ENCODE measurements around the gene CBR4. TPM values are rescaled to one million over a fixed set of nuclear protein-coding genes. Genes with fewer than 3 reads are reported as not detected.

The CBR4 gene
- total RNA-seq, 1 donor from 2014 or later = 16.1 TPM

DNA sequence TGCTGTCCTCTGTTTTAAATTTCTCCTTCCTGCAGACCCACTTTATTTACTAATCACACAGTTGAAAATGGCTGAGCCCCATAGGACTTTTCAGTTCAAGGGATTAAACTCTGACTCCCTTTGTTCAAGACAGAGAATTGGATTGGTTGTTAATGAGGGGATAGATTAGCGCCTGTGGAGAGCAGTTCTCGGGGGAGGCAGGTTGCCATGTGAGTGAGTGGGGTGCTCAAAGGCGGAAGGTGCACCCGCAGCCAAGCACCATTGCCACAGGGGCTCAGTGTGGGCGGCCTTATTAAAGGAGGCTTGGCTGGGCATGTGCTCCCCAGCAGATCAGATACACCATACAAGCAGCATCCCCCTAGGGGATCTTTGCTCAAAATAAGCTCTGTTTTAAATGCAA, 7.9 kb upstream of the CBR4 start:
- TF ChIP-seq, protein P1, sequence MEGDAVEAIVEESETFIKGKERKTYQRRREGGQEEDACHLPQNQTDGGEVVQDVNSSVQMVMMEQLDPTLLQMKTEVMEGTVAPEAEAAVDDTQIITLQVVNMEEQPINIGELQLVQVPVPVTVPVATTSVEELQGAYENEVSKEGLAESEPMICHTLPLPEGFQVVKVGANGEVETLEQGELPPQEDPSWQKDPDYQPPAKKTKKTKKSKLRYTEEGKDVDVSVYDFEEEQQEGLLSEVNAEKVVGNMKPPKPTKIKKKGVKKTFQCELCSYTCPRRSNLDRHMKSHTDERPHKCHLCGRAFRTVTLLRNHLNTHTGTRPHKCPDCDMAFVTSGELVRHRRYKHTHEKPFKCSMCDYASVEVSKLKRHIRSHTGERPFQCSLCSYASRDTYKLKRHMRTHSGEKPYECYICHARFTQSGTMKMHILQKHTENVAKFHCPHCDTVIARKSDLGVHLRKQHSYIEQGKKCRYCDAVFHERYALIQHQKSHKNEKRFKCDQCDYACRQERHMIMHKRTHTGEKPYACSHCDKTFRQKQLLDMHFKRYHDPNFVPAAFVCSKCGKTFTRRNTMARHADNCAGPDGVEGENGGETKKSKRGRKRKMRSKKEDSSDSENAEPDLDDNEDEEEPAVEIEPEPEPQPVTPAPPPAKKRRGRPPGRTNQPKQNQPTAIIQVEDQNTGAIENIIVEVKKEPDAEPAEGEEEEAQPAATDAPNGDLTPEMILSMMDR (IDR thresholded peaks at IDR 0.05; ENCODE audit: insufficient read depth, low read length, poor library complexity, severe bottlenecking) = no peak
- Histone ChIP-seq H3K27me3 (ENCODE audit: control insufficient read depth, insufficient read depth, low read length) (no peaks in the 10 kb centered on the region), H3K4me3 (ENCODE audit: low read depth, low read length) (no peak overlapping the region), H3K36me3 (ENCODE audit: control insufficient read depth, insufficient read depth, low read length) (no peaks in the 10 kb centered on the region)
- no peak for DNase-seq (ENCODE audit: low read depth)

DNA sequence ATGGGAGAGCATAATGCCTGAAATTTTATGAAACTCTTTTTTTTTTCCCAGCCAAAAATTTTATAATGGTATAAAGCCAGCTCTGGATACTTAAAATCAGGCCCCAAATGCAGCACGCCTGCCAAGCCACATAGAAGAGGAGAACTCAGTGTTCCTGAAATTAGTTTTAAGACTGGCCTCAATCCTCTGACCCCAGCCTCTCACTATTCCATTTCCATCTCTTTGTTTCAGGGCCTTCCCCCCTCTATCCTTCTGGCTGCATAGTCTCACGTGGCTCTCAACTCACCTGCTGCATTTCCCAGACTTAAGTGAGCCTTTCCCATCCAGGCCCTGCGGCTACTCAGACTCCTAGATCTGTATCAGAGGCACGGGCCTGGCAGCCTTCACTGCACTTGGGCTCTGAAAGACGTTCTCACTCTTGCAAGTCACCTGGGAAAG, 5.2 kb upstream of the CBR4 start:
- Histone ChIP-seq H3K27me3 (ENCODE audit: control insufficient read depth, insufficient read depth, low read length) (no peaks in the 10 kb centered on the region), H3K4me3 (ENCODE audit: low read depth, low read length) (no peak overlapping the region), H3K36me3 (ENCODE audit: control insufficient read depth, insufficient read depth, low read length) (no peaks in the 10 kb centered on the region)
- DNase-seq (ENCODE audit: low read depth) = no peak
- TF ChIP-seq, protein P1 (IDR thresholded peaks at IDR 0.05; ENCODE audit: insufficient read depth, low read length, poor library complexity, severe bottlenecking) = no peak

DNA sequence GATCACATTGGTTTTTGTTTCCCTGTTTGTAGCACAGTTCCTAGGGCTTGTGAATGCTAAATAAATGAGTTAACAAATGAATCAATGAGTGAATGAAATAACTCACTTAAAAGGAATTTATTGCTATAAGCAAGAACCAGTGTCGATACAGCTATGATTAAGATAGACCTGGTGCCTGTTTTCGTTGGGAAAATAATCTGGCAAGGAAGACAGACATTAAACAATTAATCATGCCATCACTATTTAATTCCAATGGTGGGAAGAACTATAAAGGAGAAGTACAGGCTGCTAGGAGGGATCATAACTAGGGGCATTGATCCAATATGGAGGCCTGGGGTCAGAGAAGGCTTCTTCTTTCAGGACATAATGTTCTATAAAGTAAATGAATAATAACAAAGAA, 4.5 kb upstream of the CBR4 start:
- no peak for DNase-seq (ENCODE audit: low read depth)
- no peak overlapping the region for H3K4me3 ChIP-seq (ENCODE audit: low read depth, low read length)
- H3K27me3 ChIP-seq (ENCODE audit: control insufficient read depth, insufficient read depth, low read length) = no peaks in the 10 kb centered on the region
- TF ChIP-seq, protein P1 (IDR thresholded peaks at IDR 0.05; ENCODE audit: insufficient read depth, low read length, poor library complexity, severe bottlenecking) = no peak
- no peaks in the 10 kb centered on the region for H3K36me3 ChIP-seq (ENCODE audit: control insufficient read depth, insufficient read depth, low read length)

DNA sequence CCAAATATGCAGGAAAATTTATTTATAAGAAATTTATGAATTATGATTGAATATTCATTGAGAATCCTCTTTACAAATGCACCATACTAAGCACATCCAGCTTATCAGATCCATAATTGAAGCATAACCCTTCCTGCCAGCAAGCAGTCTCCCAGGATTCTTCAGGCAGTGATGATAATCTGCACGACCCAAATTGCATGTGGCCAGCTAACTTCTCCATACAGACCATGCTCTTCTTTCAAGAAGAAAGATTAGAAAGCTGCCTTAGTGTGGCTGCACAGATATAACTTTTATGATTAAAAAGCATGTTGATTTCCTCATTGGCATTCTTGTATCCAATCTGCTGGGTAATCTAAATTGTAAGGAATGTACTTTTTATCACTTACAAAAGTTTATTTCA, 3.3 kb upstream of the CBR4 start:
- H3K4me3 ChIP-seq (ENCODE audit: low read depth, low read length) = no peak overlapping the region
- no peaks in the 10 kb centered on the region for H3K27me3 ChIP-seq (ENCODE audit: control insufficient read depth, insufficient read depth, low read length)
- no peak for DNase-seq (ENCODE audit: low read depth)
- TF ChIP-seq, protein P1 (IDR thresholded peaks at IDR 0.05; ENCODE audit: insufficient read depth, low read length, poor library complexity, severe bottlenecking) = no peak
- H3K36me3 ChIP-seq (ENCODE audit: control insufficient read depth, insufficient read depth, low read length) = no peaks in the 10 kb centered on the region

DNA sequence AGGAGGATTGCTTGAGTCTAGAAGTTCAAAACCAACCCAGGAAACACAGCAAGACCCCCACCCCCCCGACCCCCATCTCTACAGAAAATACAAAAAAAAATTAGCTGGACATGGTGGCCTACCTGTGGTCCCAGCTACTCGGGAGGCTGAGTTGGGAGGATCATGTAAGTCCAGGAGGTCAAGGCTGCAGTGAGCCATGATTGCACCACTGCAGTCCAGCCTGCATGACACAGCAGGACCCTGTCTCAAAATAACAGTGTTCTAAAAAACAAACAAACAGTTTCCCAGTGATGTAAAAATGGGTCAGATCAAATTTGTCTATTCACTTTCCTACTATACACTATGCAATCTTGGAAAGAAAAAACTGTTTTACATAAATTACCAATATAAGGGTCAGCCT, 2.0 kb upstream of the CBR4 start:
- no peak overlapping the region for H3K4me3 ChIP-seq (ENCODE audit: low read depth, low read length)
- TF ChIP-seq, protein P1 (IDR thresholded peaks at IDR 0.05; ENCODE audit: insufficient read depth, low read length, poor library complexity, severe bottlenecking) = no peak

DNA sequence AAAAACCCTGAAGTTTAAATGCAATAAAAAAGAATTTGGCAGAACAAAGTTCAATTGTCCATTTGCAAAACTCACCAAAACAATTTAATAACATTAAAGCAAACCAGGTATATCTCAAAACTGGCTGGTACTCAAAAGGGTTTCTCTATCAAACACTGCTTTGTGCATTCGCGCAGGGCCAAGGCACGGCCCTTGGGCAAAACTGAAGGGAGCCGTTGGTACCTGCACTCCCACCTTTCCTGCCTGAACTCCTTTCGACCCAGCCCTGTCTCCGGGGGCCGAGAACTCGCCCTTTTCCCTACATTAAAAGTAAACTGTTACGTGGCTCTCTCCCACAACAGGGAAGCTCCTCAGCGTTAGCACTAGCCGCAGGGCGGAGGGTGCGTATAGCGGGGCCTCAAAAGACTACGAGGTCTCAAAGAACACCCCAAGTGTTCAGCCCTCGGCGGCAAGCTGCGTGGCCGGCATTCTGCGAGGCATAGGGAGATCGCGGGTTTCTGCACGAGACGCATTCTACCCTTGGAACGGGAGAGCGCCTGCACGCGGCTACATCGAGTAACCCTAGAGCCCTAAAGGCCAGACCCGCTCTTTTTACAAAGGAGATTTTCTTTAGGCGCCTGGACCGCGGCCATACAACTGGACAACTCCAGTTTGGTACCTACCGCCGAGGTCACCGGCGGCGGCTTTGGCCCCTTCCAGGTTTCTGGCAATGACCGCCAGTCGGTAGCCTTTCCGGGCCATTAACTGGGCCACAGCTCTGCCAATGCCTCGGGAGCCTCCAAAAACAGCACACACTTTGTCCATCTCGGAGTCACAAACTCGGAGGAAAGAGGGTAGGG, 550 bp downstream of the CBR4 start:
- TF ChIP-seq, protein P1 (IDR thresholded peaks at IDR 0.05; ENCODE audit: insufficient read depth, low read length, poor library complexity, severe bottlenecking) = peak; percentile 29
- DNase-seq (ENCODE audit: low read depth) = no peak
- H3K4me3 ChIP-seq (ENCODE audit: low read depth, low read length) = peak overlapping the region; percentile 73
- no peaks in the 10 kb centered on the region for H3K36me3 ChIP-seq (ENCODE audit: control insufficient read depth, insufficient read depth, low read length)
- H3K27me3 ChIP-seq (ENCODE audit: control insufficient read depth, insufficient read depth, low read length) = no peaks in the 10 kb centered on the region

More for the DNA sequence above, 2.0 kb upstream of the CBR4 start:
- no peak for DNase-seq (ENCODE audit: low read depth)
- Histone ChIP-seq H3K36me3 (ENCODE audit: control insufficient read depth, insufficient read depth, low read length) (no peaks in the 10 kb centered on the region), H3K27me3 (ENCODE audit: control insufficient read depth, insufficient read depth, low read length) (no peaks in the 10 kb centered on the region)
